HepG2 (cell line): ENCODE data around the gene BEAN1. TPM values are rescaled to one million over a fixed set of nuclear protein-coding genes. Genes with fewer than 3 reads are reported as not detected.

Experiments used
- AKAP8 ChIP-seq: sonication (generic); formaldehyde crosslinking; IDR thresholded peaks from 2 replicates; pipeline ENCODE4 v1.5.1; 2020; ENCODE audit warnings: mild to moderate bottlenecking, missing genetic modification reagents
- ARID4A ChIP-seq: sonication (generic); formaldehyde crosslinking; IDR thresholded peaks from 2 replicates; pipeline ENCODE4 v1.5.0; 2020; ENCODE audit warnings: mild to moderate bottlenecking, missing genetic modification reagents, borderline replicate concordance
- ESRRA ChIP-seq: sonication (generic); formaldehyde crosslinking; IDR thresholded peaks from 2 replicates; pipeline ENCODE4 v1.5.1; 2020; ENCODE audit warnings: mild to moderate bottlenecking, low read depth, missing genetic modification reagents
- GPBP1L1 ChIP-seq: sonication (generic); formaldehyde crosslinking; IDR thresholded peaks from 2 replicates; pipeline ENCODE4 v1.5.0; 2020; ENCODE audit warnings: mild to moderate bottlenecking, missing genetic modification reagents
- HIVEP1 ChIP-seq: sonication (generic); formaldehyde crosslinking; IDR thresholded peaks from 2 replicates; pipeline ENCODE4 v1.4.0; 2020; ENCODE audit warnings: mild to moderate bottlenecking, missing genetic modification reagents
- KDM6A ChIP-seq: IDR thresholded peaks from 2 replicates; pipeline ENCODE4 v1.6.1; 2016; ENCODE audit warnings: low read depth
- MTERF4 ChIP-seq: sonication (generic); formaldehyde crosslinking; IDR thresholded peaks from 2 replicates; pipeline ENCODE4 v1.8.0; 2023; ENCODE audit warnings: mild to moderate bottlenecking, missing genetic modification reagents
- NR2F1 ChIP-seq, 2 experiments: fragments of 450-650 bp in 1 of 2; formaldehyde crosslinking in 1 of 2; IDR thresholded peaks; 2 replicates each; pipeline versions ENCODE4 v1.5.0 to v1.6.1; 2016 to 2020; ENCODE audit warnings: mild to moderate bottlenecking in 1 of 2, missing compliant biosample characterization in 1 of 2, missing genetic modification reagents in 1 of 2, moderate library complexity in 1 of 2
- TBX3 ChIP-seq: fragments of 450-650 bp; IDR thresholded peaks from 2 replicates; pipeline ENCODE4 v1.6.1; 2017; ENCODE audit warnings: antibody characterized with exemption, mild to moderate bottlenecking, inconsistent platforms, borderline replicate concordance
- ZBTB10 ChIP-seq: sonication (generic); formaldehyde crosslinking; IDR thresholded peaks from 2 replicates; pipeline ENCODE4 v1.4.0; 2020; ENCODE audit warnings: missing genetic modification reagents, borderline replicate concordance
- ZBTB42 ChIP-seq: sonication (generic); formaldehyde crosslinking; IDR thresholded peaks from 2 replicates; pipeline ENCODE4 v1.5.0; 2020; ENCODE audit warnings: mild to moderate bottlenecking, missing genetic modification reagents
- ZFP36L1 ChIP-seq: sonication (generic); formaldehyde crosslinking; IDR thresholded peaks from 2 replicates; pipeline ENCODE4 v1.8.0; 2022; ENCODE audit warnings: mild to moderate bottlenecking, missing genetic modification reagents, moderate library complexity
- ZNF124 ChIP-seq: sonication (generic); formaldehyde crosslinking; IDR thresholded peaks from 2 replicates; pipeline ENCODE4 v1.4.0; 2020; ENCODE audit warnings: missing genetic modification reagents
- ZNF281 ChIP-seq: sonication (generic); formaldehyde crosslinking; IDR thresholded peaks from 2 replicates; pipeline ENCODE4 v1.4.0; 2020; ENCODE audit warnings: missing genetic modification reagents, borderline replicate concordance
- ZNF556 ChIP-seq: sonication (generic); formaldehyde crosslinking; IDR thresholded peaks from 2 replicates; pipeline ENCODE4 v1.4.0; 2020; ENCODE audit warnings: mild to moderate bottlenecking, missing genetic modification reagents, borderline replicate concordance
- ZNF616 ChIP-seq: sonication (generic); formaldehyde crosslinking; IDR thresholded peaks from 2 replicates; pipeline ENCODE4 v1.5.0; 2020; ENCODE audit warnings: low read depth, mild to moderate bottlenecking, missing genetic modification reagents
- ZNF891 ChIP-seq: sonication (generic); formaldehyde crosslinking; IDR thresholded peaks from 2 replicates; pipeline ENCODE4 v1.5.0; 2020; ENCODE audit warnings: mild to moderate bottlenecking, missing genetic modification reagents
- polyA plus RNA-seq, 8 experiments: library from polyadenylated mRNA; depleted of rRNA in 3 of 8; stranded (reverse) in 7 of 8; unstranded in 1 of 8; fragments of >200 nt; fragmentation: Illumina TruSeq in 4 of 8; extraction: Trizol in 4 of 8; gene quantifications; 2 replicates each; pipeline versions ENCODE4 v1.2.1 to v1.2.3, GENCODE V29; 2011 to 2016; ENCODE audit warnings: low read depth in 4 of 8, missing spikeins in 1 of 8, mixed read lengths in 1 of 8; ENCODE audit not compliant: insufficient read depth in 1 of 8
- total RNA-seq, 5 experiments: library from RNA; depleted of rRNA; stranded (reverse); fragments of >200 nt; fragmentation: Illumina TruSeq; extraction: Trizol; gene quantifications; 2 replicates each; pipeline ENCODE4 v1.2.3, GENCODE V29; 2016; ENCODE audit warnings: low read depth in 1 of 5

BEAN1 gene
- total and polyA plus RNA-seq, 2 of the 13 experiments (the other 11 are each of a cell fraction or from before 2014, with no cell fraction given), result 0.53 to 1.4 TPM

- TF ChIP-seq ZNF281 (CRISPR knock-in tag) (peak; percentile 73; the same call in 1 of the 2 replicates), ZBTB42 (no peak), ESRRA (peak; percentile 79), ARID4A (CRISPR knock-in tag) (no peak; the same call in none of the 2 replicates), ZNF556 (CRISPR knock-in tag) (no peak), AKAP8 (no peak), ZNF891 (no peak), ZNF616 (CRISPR knock-in tag) (peak; percentile 23; the same call in 1 of the 2 replicates), TBX3 (no peak), ZNF124 (no peak), NR2F1 (CRISPR knock-in tag; IDR thresholded peaks at IDR 0.05) (0 out of 4 replicates have a peak, but pooled peaks of 1 of the 2 experiments have one; percentile 33), ZBTB10 (no peak), HIVEP1 (no peak), ZFP36L1 (CRISPR knock-in tag) (no peak), KDM6A (CRISPR knock-in tag) (0 out of 2 replicates have a peak, but pooled peaks have one; percentile 36), MTERF4 (CRISPR knock-in tag) (0 out of 2 replicates have a peak, but pooled peaks have one; percentile 56), GPBP1L1 (CRISPR knock-in tag) (no peak)
These were observed 39.2 kb upstream of the BEAN1 start (continued) for GRCh38 chr16:66387817-66388332.
